ENCODE results near the gene NUP205.

DNA sequence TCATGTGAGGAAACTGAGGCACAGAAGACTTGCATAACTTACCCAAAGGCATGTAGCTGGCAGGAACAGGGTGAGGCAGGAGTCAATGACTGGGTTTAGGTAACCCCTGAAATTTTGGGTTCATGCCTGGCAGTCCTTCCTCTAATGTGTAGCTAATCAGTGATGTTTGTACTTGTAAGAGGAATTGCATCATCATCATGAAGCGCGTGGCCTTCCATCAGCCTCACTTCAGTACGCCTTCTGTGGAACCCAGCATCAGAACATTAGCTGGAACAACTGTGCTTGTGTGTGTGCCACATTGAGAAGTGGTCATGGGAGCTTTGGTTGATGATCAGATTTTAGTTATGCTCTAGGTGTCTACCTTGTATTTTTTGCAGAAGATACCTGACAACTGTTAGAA is 86.4 kb downstream of the NUP205 start:
- no peak for TF ChIP-seq DPF2 (CRISPR knock-in tag; IDR thresholded peaks at IDR 0.05; ENCODE audit: borderline replicate concordance, low read depth)
- TF ChIP-seq, protein P1, sequence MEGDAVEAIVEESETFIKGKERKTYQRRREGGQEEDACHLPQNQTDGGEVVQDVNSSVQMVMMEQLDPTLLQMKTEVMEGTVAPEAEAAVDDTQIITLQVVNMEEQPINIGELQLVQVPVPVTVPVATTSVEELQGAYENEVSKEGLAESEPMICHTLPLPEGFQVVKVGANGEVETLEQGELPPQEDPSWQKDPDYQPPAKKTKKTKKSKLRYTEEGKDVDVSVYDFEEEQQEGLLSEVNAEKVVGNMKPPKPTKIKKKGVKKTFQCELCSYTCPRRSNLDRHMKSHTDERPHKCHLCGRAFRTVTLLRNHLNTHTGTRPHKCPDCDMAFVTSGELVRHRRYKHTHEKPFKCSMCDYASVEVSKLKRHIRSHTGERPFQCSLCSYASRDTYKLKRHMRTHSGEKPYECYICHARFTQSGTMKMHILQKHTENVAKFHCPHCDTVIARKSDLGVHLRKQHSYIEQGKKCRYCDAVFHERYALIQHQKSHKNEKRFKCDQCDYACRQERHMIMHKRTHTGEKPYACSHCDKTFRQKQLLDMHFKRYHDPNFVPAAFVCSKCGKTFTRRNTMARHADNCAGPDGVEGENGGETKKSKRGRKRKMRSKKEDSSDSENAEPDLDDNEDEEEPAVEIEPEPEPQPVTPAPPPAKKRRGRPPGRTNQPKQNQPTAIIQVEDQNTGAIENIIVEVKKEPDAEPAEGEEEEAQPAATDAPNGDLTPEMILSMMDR (CRISPR knock-in tag; IDR thresholded peaks at IDR 0.05), result no peak
- TF ChIP-seq, protein P2, sequence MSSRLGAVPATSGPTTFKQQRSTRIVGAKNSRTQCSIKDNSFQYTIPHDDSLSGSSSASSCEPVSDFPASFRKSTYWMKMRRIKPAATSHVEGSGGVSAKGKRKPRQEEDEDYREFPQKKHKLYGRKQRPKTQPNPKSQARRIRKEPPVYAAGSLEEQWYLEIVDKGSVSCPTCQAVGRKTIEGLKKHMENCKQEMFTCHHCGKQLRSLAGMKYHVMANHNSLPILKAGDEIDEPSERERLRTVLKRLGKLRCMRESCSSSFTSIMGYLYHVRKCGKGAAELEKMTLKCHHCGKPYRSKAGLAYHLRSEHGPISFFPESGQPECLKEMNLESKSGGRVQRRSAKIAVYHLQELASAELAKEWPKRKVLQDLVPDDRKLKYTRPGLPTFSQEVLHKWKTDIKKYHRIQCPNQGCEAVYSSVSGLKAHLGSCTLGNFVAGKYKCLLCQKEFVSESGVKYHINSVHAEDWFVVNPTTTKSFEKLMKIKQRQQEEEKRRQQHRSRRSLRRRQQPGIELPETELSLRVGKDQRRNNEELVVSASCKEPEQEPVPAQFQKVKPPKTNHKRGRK (CRISPR knock-in tag; IDR thresholded peaks at IDR 0.05), result no peak
- TF ChIP-seq FOSL1 (CRISPR knock-in tag; IDR thresholded peaks at IDR 0.05; ENCODE audit: borderline replicate concordance), result no peak
- TF ChIP-seq, protein P3, sequence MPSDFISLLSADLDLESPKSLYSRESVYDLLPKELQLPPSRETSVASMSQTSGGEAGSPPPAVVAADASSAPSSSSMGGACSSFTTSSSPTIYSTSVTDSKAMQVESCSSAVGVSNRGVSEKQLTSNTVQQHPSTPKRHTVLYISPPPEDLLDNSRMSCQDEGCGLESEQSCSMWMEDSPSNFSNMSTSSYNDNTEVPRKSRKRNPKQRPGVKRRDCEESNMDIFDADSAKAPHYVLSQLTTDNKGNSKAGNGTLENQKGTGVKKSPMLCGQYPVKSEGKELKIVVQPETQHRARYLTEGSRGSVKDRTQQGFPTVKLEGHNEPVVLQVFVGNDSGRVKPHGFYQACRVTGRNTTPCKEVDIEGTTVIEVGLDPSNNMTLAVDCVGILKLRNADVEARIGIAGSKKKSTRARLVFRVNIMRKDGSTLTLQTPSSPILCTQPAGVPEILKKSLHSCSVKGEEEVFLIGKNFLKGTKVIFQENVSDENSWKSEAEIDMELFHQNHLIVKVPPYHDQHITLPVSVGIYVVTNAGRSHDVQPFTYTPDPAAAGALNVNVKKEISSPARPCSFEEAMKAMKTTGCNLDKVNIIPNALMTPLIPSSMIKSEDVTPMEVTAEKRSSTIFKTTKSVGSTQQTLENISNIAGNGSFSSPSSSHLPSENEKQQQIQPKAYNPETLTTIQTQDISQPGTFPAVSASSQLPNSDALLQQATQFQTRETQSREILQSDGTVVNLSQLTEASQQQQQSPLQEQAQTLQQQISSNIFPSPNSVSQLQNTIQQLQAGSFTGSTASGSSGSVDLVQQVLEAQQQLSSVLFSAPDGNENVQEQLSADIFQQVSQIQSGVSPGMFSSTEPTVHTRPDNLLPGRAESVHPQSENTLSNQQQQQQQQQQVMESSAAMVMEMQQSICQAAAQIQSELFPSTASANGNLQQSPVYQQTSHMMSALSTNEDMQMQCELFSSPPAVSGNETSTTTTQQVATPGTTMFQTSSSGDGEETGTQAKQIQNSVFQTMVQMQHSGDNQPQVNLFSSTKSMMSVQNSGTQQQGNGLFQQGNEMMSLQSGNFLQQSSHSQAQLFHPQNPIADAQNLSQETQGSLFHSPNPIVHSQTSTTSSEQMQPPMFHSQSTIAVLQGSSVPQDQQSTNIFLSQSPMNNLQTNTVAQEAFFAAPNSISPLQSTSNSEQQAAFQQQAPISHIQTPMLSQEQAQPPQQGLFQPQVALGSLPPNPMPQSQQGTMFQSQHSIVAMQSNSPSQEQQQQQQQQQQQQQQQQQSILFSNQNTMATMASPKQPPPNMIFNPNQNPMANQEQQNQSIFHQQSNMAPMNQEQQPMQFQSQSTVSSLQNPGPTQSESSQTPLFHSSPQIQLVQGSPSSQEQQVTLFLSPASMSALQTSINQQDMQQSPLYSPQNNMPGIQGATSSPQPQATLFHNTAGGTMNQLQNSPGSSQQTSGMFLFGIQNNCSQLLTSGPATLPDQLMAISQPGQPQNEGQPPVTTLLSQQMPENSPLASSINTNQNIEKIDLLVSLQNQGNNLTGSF (CRISPR knock-in tag; IDR thresholded peaks at IDR 0.05), result no peak
- TF ChIP-seq REPIN1 (CRISPR knock-in tag; IDR thresholded peaks at IDR 0.05; ENCODE audit: borderline replicate concordance, low read depth), result no peak

Data from HepG2 (cell line).